Endothelial cell of umbilical vein (primary cell): Measurements from ENCODE around the gene SLC39A11. TPM values are rescaled to one million over a fixed set of nuclear protein-coding genes. Genes with fewer than 3 reads are reported as not detected.

Experiments used
- BruUV-seq: library from RNA; stranded (reverse); fragments of 400-500 nt; replicated peaks from 2 replicates; lab custom pipeline; 2021; lab: Mats Ljungman, UMichigan
- CTCF ChIA-PET: fragments of 300-600, 350-600 bp; sonication (Branson Sonifier 250); formaldehyde crosslinking; loops from one replicate; lab custom pipeline; 2021; ENCODE audit warnings: antibody characterized with exemption, inconsistent platforms; lab: Charles Lee
- POLR2A ChIA-PET: fragments of 300-600, 350-600 bp; sonication (Branson Sonifier 250); formaldehyde crosslinking; loops from one replicate; lab custom pipeline; 2021; ENCODE audit warnings: antibody characterized with exemption, inconsistent platforms; lab: Charles Lee
- DNase-seq: peaks from one replicate; pipeline ENCODE4 v3.0.0-alpha.2; 2011; ENCODE audit warnings: low read depth, low spot score
- FAIRE-seq: peaks from 2 replicates; lab custom pipeline; 2011; peaks lifted over from hg19 to GRCh38; lab: Jason Lieb, UNC
- H2AFZ ChIP-seq: 2 replicates; pipeline ENCODE4 v1.6.0; 2012; ENCODE audit warnings: low read depth, low read length, control low read depth, inconsistent platforms
- H3K27ac ChIP-seq: 2 replicates; pipeline ENCODE4 v1.5.1; 2011; ENCODE audit warnings: low read depth, mild to moderate bottlenecking, control low read depth, low read length, moderate library complexity; ENCODE audit not compliant: insufficient read depth
- H3K27me3 ChIP-seq, 2 experiments: 2 replicates each; pipeline versions ENCODE4 v1.6.0 to v1.6.1; 2011; ENCODE audit warnings: low read length in 2 of 2, mixed read lengths in 1 of 2; ENCODE audit not compliant: control insufficient read depth in 2 of 2, insufficient read depth in 2 of 2
- H3K36me3 ChIP-seq, 2 experiments: 2 replicates in 1 of 2; 3 replicates in 1 of 2; pipeline ENCODE4 v1.5.1; 2011; ENCODE audit warnings: low read length in 2 of 2, mild to moderate bottlenecking in 1 of 2, moderate library complexity in 1 of 2; ENCODE audit not compliant: control insufficient read depth in 2 of 2, insufficient read depth in 2 of 2; ENCODE audit errors: extremely low read depth in 1 of 2
- H3K4me1 ChIP-seq: 3 replicates; pipeline ENCODE4 v1.5.1; 2011; ENCODE audit warnings: mild to moderate bottlenecking, low read length; ENCODE audit not compliant: control insufficient read depth, insufficient read depth; ENCODE audit errors: extremely low read depth
- H3K4me2 ChIP-seq: 2 replicates; pipeline ENCODE4 v1.6.1; 2011; ENCODE audit warnings: low read length, control low read depth, mixed read lengths; ENCODE audit not compliant: insufficient read depth
- H3K4me3 ChIP-seq, 3 experiments: fragments of 200-600 bp in 1 of 3; sonication (generic), shearing (Covaris generic) in 1 of 3; replicated peaks in 1 of 3; 2 replicates each; pipeline ENCODE4 v1.5.1; 2011 to 2016; ENCODE audit warnings: control low read depth in 3 of 3, low read length in 3 of 3, mild to moderate bottlenecking in 2 of 3, inconsistent platforms in 1 of 3, low read depth in 1 of 3, moderate library complexity in 1 of 3; ENCODE audit not compliant: insufficient read depth in 1 of 3
- H3K79me2 ChIP-seq: 2 replicates; pipeline ENCODE4 v1.6.0; 2012; ENCODE audit warnings: low read length, inconsistent platforms; ENCODE audit not compliant: control insufficient read depth, insufficient read depth
- H3K9ac ChIP-seq: replicated peaks from 2 replicates; pipeline ENCODE3; 2011; ENCODE audit warnings: low read length, control low read depth; ENCODE audit not compliant: insufficient read depth; ENCODE audit errors: extremely low read depth
- H3K9me1 ChIP-seq: replicated peaks from 3 replicates; pipeline ENCODE4 v1.6.0; 2011; ENCODE audit warnings: mild to moderate bottlenecking, low read length; ENCODE audit not compliant: control insufficient read depth, insufficient read depth; ENCODE audit errors: extremely low read depth
- H3K9me3 ChIP-seq: replicated peaks from 2 replicates; pipeline ENCODE4 v1.5.1; 2012; ENCODE audit warnings: low read length, inconsistent platforms; ENCODE audit not compliant: control insufficient read depth, insufficient read depth
- H4K20me1 ChIP-seq: replicated peaks from 2 replicates; pipeline ENCODE3; 2011; ENCODE audit warnings: mild to moderate bottlenecking, low read length; ENCODE audit not compliant: control insufficient read depth, insufficient read depth; ENCODE audit errors: extremely low read depth
- EZH2 ChIP-seq: IDR thresholded peaks from 2 replicates; pipeline ENCODE4 v1.6.1; 2012; ENCODE audit warnings: borderline replicate concordance, low read depth, mild to moderate bottlenecking, moderate library complexity, low read length, inconsistent platforms; ENCODE audit not compliant: severe bottlenecking
- FOS ChIP-seq: IDR thresholded peaks from 2 replicates; pipeline ENCODE4 v1.6.1; 2011; ENCODE audit warnings: mild to moderate bottlenecking, low read length, moderate library complexity, borderline replicate concordance; ENCODE audit not compliant: insufficient read depth
- MYC ChIP-seq: IDR thresholded peaks from one replicate; pipeline ENCODE4 v1.6.1; 2011; ENCODE audit warnings: mild to moderate bottlenecking, low read depth, low read length
- dilution Hi-C: fragments of 300-500 bp; cut with MboI; formaldehyde crosslinking; loops from one replicate; pipeline ENCODE4 v1.15.0; 2019; ENCODE audit warnings: low sequenced_read_pairs; ENCODE audit not compliant: extremely low pct_ligation_motif_present
- intact Hi-C: fragments of 100-400 bp; cut with micrococcal nuclease; formaldehyde crosslinking; loops from one replicate; pipeline ENCODE4 v1.10.0; 2022
- polyA plus RNA-seq, 4 experiments: library from polyadenylated mRNA; depleted of rRNA in 3 of 4; stranded (reverse) in 3 of 4; unstranded in 1 of 4; fragments of >200 nt; gene quantifications; 2 replicates each; pipeline versions ENCODE4 v1.2.1 to v1.2.3, GENCODE V29; 2011 to 2012; ENCODE audit warnings: missing spikeins in 1 of 4
- total RNA-seq: library from RNA; stranded (reverse); gene quantifications from 2 replicates; pipeline ENCODE4 v1.2.3, GENCODE V29; 2021
- TF ChIP-seq, protein P1 (sequence below): IDR thresholded peaks from 2 replicates; pipeline ENCODE4 v1.6.1; 2011; ENCODE audit not compliant: insufficient read depth, insufficient read length
- TF ChIP-seq, protein P2 (sequence below), 2 donors: IDR thresholded peaks; 1 replicate in 1 of 2; 2 replicates in 1 of 2; pipeline ENCODE4 v1.5.1; 2011; ENCODE audit warnings: low read length in 2 of 2, mild to moderate bottlenecking in 2 of 2, moderate library complexity in 2 of 2, control low read depth in 1 of 2, inconsistent platforms in 1 of 2, low read depth in 1 of 2; ENCODE audit not compliant: insufficient read depth in 1 of 2; ENCODE audit errors: extremely low read depth in 1 of 2

Gene SLC39A11
- total and polyA plus RNA-seq, 2 donors (not counting 3 experiments of a cell fraction or from before 2014, with no cell fraction given) = 8.1 to 11.9 TPM

DNA sequence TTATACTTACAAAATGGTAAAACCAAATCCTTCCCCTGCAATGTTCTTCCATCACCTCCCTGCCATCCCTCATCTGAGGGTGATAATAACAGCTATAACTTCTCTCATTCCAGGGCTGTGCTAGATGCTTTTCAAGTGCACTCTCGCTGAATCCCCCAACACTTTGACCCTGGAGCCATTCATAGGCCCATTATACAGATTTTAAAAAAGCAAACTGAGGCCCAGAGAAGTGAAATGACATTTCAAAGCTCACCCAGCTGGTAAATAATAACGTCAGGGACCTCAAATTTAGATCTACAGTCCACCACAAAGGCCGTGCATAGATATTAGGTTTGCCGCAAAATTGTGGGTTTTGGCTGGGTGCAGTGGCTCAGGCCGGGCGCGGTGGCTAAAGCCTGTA, 378.8 kb downstream of the SLC39A11 start:
- BruUV-seq = no TSS peak
- Histone ChIP-seq H3K4me2 (no peak overlapping the region), H3K9me3 (no peaks in the 10 kb centered on the region), H3K36me3 (no peaks in the 10 kb centered on the region), H3K4me3 (no peak overlapping the region), H4K20me1 (no peaks in the 10 kb centered on the region), H3K9ac (no peak overlapping the region), H3K27me3 (no peaks in the 10 kb centered on the region), H2AFZ (no peak overlapping the region), H3K9me1 (no peaks in the 10 kb centered on the region), H3K27ac (no peak overlapping the region), H3K4me1 (peaks cover 8% of the 10 kb centered on the region), H3K79me2 (no peaks in the 10 kb centered on the region)
- dilution Hi-C loops = no loop called here
- no peak for TF ChIP-seq MYC
- TF ChIP-seq, protein P1, sequence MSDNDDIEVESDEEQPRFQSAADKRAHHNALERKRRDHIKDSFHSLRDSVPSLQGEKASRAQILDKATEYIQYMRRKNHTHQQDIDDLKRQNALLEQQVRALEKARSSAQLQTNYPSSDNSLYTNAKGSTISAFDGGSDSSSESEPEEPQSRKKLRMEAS = no peak
- TF ChIP-seq, protein P2, sequence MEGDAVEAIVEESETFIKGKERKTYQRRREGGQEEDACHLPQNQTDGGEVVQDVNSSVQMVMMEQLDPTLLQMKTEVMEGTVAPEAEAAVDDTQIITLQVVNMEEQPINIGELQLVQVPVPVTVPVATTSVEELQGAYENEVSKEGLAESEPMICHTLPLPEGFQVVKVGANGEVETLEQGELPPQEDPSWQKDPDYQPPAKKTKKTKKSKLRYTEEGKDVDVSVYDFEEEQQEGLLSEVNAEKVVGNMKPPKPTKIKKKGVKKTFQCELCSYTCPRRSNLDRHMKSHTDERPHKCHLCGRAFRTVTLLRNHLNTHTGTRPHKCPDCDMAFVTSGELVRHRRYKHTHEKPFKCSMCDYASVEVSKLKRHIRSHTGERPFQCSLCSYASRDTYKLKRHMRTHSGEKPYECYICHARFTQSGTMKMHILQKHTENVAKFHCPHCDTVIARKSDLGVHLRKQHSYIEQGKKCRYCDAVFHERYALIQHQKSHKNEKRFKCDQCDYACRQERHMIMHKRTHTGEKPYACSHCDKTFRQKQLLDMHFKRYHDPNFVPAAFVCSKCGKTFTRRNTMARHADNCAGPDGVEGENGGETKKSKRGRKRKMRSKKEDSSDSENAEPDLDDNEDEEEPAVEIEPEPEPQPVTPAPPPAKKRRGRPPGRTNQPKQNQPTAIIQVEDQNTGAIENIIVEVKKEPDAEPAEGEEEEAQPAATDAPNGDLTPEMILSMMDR (IDR thresholded peaks at IDR 0.05; ENCODE audit: extremely low read depth in 1 of 2, insufficient read depth in 1 of 2, low read depth in 1 of 2, low read length in 2 of 2) = no peak
- TF ChIP-seq EZH2 = no peak
- TF ChIP-seq FOS = no peak
- intact Hi-C loops = no loop called here
- FAIRE-seq (no peak), DNase-seq (no peak)
- ChIA-PET CTCF (no interaction called here), POLR2A (no interaction called here)
